ENCODE results near the gene GPAT2.
"Not testable (repeated sequence)": the region's sequence is repeated elsewhere in the genome, so short reads cannot be mapped to it uniquely, and the experiment has no call there.

Gene GPAT2

GRCh38 chr2:96064760-96065159 is 30.0 kb upstream of the GPAT2 start:
- not testable (repeated sequence) for DNase-seq (ENCODE audit: low read depth)

DNA sequence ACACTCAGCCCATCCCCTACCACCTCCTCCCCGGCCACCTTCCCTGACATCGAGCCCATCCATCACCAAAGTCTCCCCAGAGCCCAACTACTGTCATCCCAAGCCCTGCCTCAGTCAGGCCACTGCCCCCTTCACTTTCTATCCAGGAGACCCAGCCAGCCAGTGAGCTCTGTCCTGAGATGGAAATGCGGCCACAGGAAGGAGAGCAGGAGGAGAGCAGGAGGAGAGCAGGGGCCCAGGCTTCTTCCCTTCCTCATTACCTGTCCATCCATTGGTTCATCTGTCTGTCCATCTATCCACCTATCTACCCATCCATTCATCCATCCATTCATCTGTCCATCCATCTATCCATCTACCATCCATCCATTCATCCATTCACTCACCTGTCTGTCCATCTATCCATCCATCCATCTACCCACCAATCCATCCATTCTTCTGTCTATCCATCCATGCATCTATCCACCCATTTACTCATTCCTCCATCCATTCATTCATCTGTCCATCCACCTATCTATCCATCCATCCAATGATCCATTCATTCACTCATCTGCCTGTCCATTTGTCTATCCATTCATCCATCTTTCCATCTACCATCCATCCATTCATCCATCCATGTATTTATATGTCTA is 29.4 kb upstream of the GPAT2 start:
- DNase-seq (ENCODE audit: low read depth): not testable (repeated sequence)

- peak; percentile 69 for DNase-seq (ENCODE audit: low read depth)
Observed at GRCh38 chr2:96063116-96063899, 28.6 kb upstream of the GPAT2 start.

DNA sequence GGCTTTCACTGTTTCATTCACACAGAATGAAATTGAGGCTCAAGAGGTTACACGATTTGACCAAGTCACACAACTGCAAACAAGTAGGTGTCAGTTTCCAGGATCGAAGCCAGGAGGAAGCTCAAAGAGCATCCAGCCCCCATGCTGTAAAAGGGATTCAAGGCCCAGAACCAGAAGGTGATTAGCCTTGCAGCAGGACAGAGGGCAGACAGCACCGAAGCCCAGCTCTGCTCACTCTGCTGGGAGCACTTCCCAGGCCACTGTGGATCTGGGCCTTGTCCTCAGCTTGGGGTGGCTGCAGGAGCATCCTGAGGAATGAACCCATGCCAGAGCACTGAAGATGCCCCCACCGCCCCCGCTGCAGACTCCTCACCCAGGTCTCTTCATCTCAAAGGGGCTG is 27.8 kb upstream of the GPAT2 start:
- not testable (repeated sequence) for DNase-seq (ENCODE audit: low read depth)

GRCh38 chr2:96061901-96062300 is 27.2 kb upstream of the GPAT2 start:
- not testable (repeated sequence) for DNase-seq (ENCODE audit: low read depth)

DNA sequence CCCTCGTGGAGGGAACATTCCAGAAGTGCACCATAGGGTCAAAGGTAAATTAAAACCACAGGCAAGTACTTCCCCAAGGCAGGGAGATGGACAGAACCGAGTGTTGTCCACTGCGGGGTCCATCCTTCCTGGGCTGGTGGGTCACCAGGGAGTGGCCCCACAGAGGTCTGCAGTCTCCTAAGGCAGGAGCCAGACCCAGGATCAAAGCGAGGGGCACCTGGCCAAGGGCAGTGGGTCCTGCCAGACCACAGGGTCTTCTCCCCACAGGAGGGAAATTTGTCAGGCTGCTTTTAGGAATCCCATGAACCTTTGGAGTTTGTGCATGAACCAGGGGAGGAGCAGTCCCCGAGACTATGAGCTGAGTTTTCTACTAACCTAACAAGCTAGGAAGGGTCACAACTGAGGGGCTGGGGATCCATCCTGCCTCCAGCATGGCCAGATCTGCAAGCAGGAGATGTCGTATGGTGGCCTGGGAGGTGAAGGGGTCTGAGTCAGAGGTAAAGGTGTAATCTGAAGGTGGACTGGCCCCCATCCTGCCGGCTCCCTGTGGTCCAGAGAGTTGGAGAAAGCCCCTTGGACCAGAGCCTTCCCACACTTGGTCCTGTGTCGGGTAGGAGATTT is 26.6 kb upstream of the GPAT2 start:
- not testable (repeated sequence) for DNase-seq (ENCODE audit: low read depth)

GRCh38 chr2:96060325-96060724 is 25.6 kb upstream of the GPAT2 start:
- DNase-seq (ENCODE audit: low read depth): not testable (repeated sequence)

DNA sequence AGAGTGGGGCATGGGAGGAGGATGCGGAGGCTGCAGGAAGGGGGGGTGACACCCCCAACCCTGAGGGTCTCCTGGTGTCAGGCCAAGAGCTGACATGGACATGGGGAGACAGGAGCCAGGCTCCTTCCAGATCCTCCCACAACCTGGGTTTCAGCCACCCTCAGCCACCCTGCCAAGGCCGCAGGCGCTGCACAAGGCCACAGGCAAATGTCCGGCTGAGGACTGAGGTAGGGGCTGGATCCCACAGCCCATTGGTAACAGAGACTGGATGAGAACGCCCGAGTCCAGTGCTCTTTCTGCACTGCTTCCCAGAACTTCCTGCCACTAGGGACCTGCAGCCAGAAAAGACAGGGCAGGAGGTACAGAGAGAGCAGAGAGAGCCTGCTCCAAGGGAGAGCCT is 24.7 kb upstream of the GPAT2 start:
- DNase-seq (ENCODE audit: low read depth): not testable (repeated sequence)

GRCh38 chr2:96055830-96056229 is 21.1 kb upstream of the GPAT2 start:
- DNase-seq (ENCODE audit: low read depth): not testable (repeated sequence)

- not testable (repeated sequence) for DNase-seq (ENCODE audit: low read depth)
Observed at GRCh38 chr2:96054537-96054936, 19.8 kb upstream of the GPAT2 start.

DNA sequence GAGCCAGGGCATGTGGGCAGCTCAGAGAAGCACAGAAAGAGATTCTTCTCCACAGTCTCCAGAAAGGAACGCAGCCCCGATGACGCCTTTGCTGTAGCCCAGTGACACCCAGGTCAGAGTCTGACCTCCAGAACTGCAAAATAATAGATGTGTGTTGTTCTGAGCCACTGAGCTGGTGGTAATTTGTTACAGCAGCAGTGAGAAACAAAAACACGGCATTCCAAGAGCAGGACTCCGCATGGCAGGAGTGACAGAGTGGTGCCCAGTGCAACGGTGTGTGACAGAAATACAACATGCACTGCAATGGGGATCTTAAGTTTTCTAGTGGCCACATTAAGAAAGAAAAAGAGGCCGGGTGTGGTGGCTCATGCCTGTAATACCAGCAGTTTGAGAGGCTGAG is 18.7 kb upstream of the GPAT2 start:
- DNase-seq (ENCODE audit: low read depth): not testable (repeated sequence)

DNA sequence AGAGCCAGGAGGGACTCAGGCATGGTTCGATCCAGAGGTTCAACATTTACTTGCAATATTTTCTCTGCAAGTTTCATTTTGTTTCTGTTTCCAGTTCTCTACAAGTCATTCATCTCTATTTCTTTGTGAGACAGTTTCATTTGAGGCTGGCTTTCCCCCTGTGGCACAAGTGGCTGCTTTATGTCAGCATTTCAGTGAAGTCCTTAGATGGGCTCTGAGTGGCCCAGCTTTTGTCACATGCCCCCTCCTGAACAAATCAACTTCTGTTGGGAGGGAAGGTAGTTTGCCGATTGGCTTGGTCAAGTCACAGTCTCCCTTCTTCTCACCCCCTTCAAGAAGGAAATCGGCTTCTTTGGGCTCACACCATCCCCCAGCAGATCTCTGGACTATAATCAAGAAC is 17.9 kb upstream of the GPAT2 start:
- DNase-seq (ENCODE audit: low read depth): not testable (repeated sequence)

- not testable (repeated sequence) for DNase-seq (ENCODE audit: low read depth)
Observed at GRCh38 chr2:96049917-96050262, 15.2 kb upstream of the GPAT2 start.

DNA sequence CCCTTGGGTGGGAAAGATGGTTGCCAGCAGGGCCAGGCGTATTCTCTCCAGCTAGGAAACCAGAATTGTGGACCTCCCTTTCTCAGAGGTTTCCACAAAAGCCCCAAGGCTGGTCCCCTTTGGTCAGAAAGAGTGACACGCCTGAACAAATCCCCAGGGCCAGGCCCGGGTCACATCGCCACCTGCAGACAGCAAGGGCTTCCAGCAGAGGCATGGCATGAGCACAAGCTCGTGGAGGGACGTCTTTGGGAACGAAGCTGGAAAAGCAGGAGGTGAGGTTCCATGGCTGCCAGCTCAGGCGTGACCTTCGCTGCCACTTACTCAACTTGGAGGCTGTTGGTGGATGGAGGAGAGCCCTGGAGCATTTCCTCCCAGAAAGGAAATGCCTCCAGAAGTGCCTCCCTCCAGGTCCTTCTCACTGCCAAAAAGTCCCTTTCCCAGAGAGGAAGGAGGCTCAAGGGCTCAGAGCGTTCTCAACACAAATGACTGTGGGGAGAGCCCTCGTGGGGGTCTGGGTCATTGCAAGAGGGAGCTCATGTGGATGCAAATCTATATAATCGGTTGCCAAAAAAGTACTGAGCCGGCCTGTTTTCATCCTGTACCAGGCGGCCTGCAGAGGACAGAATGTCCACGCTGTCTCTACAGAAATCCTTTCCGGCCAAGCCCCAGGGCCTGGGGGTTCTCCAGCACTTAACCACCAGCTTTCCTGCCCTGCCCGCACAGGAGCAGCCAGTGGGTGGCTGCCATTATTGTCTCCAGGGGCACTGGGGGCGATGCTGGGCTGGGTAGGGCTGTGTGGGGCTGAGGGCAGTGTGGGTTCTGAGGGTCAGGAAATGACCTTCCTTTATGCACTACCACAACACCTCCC is 14.6 kb upstream of the GPAT2 start:
- not testable (repeated sequence) for DNase-seq (ENCODE audit: low read depth)

DNA sequence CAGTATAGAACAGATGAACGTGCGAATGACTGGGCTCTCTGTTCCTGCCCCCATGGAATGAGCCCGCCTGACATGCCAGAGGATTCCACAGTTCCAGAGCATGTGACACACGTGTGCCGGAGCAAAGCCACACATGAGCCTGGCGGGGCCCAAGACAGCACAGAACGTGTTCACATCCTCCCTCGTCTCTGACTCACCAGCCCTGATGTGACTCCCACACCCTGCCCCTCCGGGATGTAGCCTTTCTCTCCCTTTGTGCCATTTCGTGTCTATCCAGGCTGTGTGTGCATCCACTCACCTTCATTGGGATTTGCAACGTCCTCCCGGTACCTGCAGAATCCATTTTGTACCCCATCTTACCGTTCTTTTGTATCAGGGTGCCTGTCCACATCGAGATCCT is 838 bp upstream of the GPAT2 start:
- not testable (repeated sequence) for DNase-seq (ENCODE audit: low read depth)

DNA sequence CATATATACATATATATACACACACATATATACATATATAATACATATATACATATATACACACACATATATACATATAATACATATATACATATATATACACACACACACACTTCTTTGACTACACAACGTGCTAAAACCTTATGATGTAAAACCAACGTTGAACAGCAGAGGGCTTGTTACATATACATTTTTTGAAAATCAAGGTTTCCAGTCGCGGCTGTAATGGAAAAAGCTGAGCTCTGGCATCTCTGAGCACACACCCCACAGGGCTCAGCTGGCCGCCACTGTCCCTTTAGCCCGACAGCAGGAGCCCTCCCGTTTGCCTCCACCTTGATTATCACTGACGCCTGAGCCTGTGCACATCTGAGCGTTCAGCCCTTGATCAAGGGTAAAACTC is 719 bp downstream of the GPAT2 start:
- DNase-seq (ENCODE audit: low read depth): not testable (repeated sequence)

GRCh38 chr2:96027725-96028325 is 6.9 kb downstream of the GPAT2 start:
- DNase-seq (ENCODE audit: low read depth): not testable (repeated sequence)

DNA sequence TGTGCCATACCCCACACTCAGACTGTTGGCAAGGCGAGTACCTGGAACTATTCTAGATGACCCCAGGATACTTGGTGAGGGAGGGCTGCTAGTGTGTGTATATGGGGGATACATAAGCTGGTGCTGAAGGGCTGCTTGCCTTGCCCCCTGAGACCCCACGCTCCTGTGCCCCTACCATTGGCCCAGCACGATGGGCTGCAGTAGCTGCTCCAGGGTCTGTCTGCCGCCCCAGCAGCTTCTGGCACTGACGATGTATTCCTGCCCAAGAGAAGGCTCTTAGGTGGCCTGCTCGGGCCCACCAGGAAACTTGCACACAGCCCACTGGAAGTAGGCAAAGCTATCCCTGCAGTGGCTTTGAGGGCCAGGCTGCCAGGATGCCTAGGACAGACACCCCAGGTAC is 9.0 kb downstream of the GPAT2 start:
- not testable (repeated sequence) for DNase-seq (ENCODE audit: low read depth)

DNA sequence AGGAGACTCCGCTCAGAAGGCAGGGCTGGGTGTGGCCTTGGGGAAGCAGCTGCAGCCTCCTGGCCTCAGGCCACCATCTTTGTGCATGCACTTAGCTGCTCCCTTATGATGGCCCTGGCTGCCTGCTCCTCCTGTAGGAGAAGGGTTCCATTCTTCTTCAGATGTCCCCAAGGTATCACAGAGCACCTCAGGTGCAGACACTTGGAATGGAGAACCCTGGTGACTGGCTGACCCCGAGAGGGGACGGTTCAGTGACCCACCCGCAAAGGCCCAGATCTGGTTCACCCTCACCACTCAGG is 9.6 kb downstream of the GPAT2 start:
- DNase-seq (ENCODE audit: low read depth): no peak

- DNase-seq (ENCODE audit: low read depth): no peak
Observed at GRCh38 chr2:96024336-96025193, 10.2 kb downstream of the GPAT2 start.

DNA sequence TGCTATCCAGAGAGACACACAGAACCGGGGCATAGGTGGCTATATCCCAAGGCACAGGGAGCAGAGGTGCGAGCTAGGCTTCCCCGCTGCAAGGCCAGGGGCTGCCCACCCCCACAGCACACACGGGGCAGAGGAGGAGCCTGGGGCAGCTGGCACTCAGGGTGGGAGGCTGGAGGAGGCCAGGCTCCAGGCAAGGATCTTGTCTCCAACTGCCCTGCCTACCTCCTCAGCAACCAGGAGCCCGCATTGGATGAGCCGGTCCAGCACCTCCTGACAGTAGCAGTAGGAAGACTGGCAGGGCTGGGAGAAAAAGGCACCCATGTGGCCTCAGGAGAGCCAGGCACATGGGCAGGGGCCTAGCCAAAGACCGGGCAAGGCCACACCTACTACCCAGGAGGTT is 11.0 kb downstream of the GPAT2 start:
- DNase-seq (ENCODE audit: low read depth): not testable (repeated sequence)
